CD4-positive, alpha-beta T cell treated with Interleukin-10 for 1 hour (primary cell): Measurements from ENCODE around the gene EFCAB8.
A peak's percentile ranks its signal among the peaks of the same experiment; 100 is the strongest.

Source experiments
- DNase-seq: peaks from one replicate; pipeline ENCODE4 v3.0.0-alpha.2; 2020

Gene EFCAB8

GRCh38 chr20:32858701-32859372 lies at the start of gene EFCAB8:
EFCAB8 (plus strand) TSS chr20:32858923; CDS start chr20:32863793, 4,870 bp downstream.
- no peak for DNase-seq

GRCh38 chr20:32809907-32810306 lies 48.8 kb upstream of the EFCAB8 start:
- DNase-seq: no peak

DNA sequence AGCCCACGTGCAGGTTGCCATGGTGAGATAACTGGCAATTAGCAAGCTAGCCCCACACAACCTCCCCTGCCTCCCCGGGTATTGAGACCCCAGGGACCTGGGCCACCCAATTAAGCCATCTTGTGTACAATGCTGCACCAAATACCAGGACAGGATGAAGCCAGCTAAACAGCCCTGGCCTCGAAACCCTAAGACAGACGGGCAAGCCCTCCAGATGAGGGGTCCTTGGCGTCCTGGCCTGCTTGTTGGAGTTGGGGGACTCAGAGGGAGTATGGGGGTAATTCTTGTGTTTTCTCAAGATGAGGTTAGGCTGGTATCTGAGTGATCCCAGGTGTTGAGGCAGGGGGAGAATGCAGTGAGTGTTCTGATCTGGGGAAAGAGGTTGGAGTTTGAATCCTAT lies 47.8 kb upstream of the EFCAB8 start:
- DNase-seq: no peak

GRCh38 chr20:32811886-32812285 lies 46.8 kb upstream of the EFCAB8 start:
- DNase-seq: no peak

- no peak for DNase-seq
Observed at GRCh38 chr20:32819992-32820697, 38.6 kb upstream of the EFCAB8 start.

- no peak for DNase-seq
Observed at GRCh38 chr20:32820698-32821377, 37.9 kb upstream of the EFCAB8 start.

DNA sequence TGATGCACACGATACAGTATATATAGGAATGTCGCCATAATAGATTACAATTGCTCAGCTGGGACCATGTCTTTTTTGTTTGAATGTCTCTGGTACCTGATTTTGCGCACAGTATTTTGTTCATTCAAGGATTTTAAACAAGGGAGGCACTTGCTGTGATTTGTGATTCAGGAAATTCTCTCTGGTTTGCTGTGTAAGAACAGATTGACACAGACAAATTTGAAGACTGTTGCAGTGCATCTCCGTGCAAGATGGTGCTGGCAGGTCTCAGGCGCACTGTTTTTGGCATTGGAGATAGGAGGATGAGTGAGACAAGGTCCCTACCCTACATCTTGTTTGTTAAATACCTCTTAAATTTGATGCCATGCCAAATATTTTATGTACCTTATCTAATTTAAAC lies 36.5 kb upstream of the EFCAB8 start:
- no peak for DNase-seq

GRCh38 chr20:32823078-32823477 lies 35.6 kb upstream of the EFCAB8 start:
- peak; percentile 16 for DNase-seq

GRCh38 chr20:32823737-32824588 lies 34.8 kb upstream of the EFCAB8 start:
- DNase-seq: no peak

DNA sequence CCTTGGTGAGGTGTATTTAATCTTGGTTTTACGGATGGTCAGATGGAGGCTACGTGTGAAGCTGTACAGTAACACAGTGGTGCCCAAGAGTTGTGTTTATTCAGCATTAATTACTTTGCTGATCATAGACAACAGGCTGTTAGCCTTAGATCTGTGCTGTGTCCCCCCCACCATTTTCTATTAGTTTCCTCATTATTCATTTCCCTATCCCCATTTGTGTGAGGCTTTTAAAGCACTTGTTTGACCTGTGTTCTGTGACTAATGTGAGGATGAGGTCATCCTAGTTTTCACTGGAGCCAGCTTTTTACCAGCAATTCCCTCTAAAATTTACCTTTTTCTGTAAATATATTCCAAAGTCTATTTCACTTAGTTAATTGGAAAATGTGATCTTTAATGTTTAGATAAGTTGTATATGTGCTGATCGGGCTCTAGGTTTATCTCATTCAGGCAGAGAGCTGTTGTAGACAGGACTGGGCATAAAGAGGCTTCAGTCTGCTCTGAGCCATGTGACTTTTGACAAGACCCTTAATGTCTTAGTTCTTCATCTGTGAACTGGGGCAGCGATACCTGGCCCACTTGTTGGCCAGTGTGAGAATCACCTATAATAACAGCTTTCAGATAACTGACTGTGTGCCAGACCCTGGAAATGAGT lies 30.6 kb upstream of the EFCAB8 start:
- DNase-seq: no peak

- DNase-seq: no peak
Observed at GRCh38 chr20:32829311-32830005, 29.3 kb upstream of the EFCAB8 start.

DNA sequence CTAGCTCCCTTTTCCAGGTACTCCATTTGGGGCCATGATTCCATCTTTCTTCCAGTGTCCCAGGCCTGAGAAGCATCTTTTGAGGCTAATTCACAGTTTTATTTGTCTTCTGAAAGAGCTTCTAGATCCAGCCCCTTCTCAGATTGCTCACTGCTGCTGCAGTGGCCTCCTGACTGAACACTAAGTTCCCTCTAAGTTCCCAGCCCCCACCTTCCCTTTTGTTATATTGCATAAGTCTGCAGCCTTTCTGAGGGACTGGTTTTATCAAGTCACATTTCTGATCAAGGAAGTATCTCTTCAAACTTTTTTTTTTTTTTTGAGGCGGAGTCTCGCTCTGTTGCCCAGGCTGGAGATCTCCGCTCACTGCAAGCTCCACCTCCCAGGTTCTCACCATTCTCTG lies 28.3 kb upstream of the EFCAB8 start:
- DNase-seq: no peak

DNA sequence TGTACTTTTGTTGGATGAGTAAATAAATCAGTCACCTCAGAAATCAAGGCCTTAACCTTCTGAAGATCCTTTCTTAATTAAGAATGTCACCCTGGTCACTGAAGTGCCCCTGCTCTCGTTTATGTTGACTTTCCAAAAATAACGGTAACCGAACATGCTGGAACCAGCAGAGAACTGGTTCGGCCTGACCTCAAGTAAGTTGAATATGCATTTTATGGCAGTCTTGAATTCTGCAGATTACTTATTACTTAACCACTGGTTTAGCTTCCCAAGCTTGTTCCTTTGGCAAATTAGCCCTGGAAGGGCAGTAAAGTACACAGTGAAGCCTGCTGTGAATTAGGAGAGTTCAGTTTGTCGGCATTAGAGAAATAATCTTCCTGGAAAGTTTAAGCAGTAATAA lies 26.7 kb upstream of the EFCAB8 start:
- DNase-seq: no peak

- peak; percentile 46 for DNase-seq
Observed at GRCh38 chr20:32832664-32833063, 26.1 kb upstream of the EFCAB8 start.

GRCh38 chr20:32834972-32835371 lies 23.8 kb upstream of the EFCAB8 start:
- no peak for DNase-seq

- DNase-seq: no peak
Observed at GRCh38 chr20:32837157-32837556, 21.6 kb upstream of the EFCAB8 start.

DNA sequence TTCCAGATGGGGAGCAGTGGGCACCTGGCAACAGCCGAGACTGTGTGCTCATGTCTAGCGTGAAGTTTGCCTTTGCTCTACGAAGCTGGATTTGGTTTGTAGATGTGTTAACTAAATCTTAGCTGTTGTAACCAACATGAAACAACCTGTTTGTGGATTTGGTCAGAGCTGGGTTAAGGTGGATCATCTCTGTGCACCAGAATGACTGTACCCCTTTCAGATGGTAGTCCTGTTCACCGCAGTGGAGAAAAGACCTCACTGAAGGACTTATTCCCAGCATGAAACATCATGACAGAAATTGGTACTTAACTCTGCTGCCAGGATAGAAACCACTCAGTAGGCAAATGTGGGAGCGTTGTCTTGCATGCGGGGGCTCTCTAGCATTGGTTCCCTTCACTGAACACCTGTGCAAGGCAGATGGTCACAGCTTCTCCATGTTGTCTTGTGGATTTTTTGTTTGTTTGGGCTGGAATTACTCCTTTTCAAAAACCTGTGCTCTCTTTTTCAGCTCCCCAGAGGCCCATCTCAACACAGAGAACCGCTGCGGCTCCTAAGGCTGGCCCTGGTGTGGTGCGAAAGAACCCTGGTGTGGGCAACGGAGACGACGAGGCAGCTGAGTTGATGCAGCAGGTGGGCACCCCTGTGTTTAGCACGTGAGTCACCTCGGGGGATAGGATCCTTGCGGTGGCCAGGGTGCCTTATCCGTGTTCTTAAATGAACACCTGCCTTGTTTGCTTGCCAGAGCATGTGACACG lies 19.3 kb upstream of the EFCAB8 start:
- DNase-seq: no peak

- no peak for DNase-seq
Observed at GRCh38 chr20:32839982-32840285, 18.8 kb upstream of the EFCAB8 start.

- DNase-seq: no peak
Observed at GRCh38 chr20:32841174-32841573, 17.5 kb upstream of the EFCAB8 start.

DNA sequence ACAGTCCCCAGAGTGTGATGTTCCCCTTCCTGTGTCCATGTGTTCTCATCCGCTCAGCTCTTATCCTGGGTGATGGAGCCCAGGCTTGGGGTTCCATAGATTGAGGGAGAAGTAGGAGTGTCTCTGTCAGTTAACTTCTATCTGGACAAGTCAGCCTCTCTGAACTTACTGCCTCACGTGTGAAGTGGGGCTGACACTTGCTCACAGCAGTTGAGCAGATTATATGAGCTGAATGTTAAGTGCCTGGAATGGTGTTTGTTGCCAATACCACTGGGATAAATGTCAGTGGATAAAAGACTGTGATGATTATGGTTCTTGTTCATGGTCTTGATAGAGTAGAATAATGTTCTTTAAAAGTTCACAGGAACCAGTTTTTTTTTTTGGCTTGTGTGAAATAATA lies 17.1 kb upstream of the EFCAB8 start:
- DNase-seq: no peak
